ENCODE results near the gene POTEH.
"Not testable (repeated sequence)": the region's sequence is repeated elsewhere in the genome, so short reads cannot be mapped to it uniquely, and the experiment has no call there.

DNA sequence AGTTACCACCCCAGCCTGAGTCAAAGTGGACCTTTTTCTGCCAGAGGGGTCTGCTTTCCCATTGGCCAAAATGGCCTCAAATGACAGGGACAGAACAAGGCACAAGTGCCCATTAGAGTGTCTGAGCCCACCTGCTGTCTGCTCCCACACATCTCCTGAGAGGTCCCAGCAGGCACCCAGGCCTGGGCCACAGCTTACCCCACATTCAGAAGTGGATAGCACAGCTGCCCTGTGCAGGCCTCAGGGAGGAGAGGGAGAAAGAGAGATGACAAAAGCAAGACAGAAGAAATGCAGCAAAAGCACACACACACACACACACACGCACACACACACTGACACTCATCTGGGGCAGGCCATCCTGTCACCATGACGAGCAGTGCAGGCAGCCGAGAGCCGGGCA, 4.2 kb upstream of the POTEH start:
- TF ChIP-seq, protein P1, sequence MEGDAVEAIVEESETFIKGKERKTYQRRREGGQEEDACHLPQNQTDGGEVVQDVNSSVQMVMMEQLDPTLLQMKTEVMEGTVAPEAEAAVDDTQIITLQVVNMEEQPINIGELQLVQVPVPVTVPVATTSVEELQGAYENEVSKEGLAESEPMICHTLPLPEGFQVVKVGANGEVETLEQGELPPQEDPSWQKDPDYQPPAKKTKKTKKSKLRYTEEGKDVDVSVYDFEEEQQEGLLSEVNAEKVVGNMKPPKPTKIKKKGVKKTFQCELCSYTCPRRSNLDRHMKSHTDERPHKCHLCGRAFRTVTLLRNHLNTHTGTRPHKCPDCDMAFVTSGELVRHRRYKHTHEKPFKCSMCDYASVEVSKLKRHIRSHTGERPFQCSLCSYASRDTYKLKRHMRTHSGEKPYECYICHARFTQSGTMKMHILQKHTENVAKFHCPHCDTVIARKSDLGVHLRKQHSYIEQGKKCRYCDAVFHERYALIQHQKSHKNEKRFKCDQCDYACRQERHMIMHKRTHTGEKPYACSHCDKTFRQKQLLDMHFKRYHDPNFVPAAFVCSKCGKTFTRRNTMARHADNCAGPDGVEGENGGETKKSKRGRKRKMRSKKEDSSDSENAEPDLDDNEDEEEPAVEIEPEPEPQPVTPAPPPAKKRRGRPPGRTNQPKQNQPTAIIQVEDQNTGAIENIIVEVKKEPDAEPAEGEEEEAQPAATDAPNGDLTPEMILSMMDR (IDR thresholded peaks at IDR 0.05 in 8 of 11, conservative IDR thresholded peaks at IDR 0.05 in 3 of 11), result not testable (repeated sequence)
- TF ChIP-seq POLR2A (IDR thresholded peaks at IDR 0.05), result not testable (repeated sequence)
